ENCODE data around the gene PCBD2.

GRCh38 chr5:135007749-135008363 lies 102.9 kb downstream of the PCBD2 start:
- TF ChIP-seq RNF2 (IDR thresholded peaks at IDR 0.05; ENCODE audit: borderline replicate concordance, low read depth) (no peak), REST (IDR thresholded peaks at IDR 0.05) (no peak), CTCF (IDR thresholded peaks at IDR 0.05) (no peak)

All from A549 (cell line).